Retinal pigment epithelial cell (primary cell): ENCODE results near the gene SRBD1.

ENCODE experiments used
- DNase-seq: peaks from one replicate; pipeline ENCODE4 v3.0.0-alpha.2; 2010; ENCODE audit warnings: low read depth
- H3K4me3 ChIP-seq: 2 replicates; pipeline ENCODE4 v1.5.1; 2011; ENCODE audit warnings: mild to moderate bottlenecking, low read length, control low read depth, moderate library complexity
- CTCF ChIP-seq: conservative IDR thresholded peaks from 2 replicates; pipeline ENCODE4 v1.5.1; 2011; ENCODE audit warnings: low read depth, low read length, control low read depth, inconsistent platforms

The SRBD1 gene

DNA sequence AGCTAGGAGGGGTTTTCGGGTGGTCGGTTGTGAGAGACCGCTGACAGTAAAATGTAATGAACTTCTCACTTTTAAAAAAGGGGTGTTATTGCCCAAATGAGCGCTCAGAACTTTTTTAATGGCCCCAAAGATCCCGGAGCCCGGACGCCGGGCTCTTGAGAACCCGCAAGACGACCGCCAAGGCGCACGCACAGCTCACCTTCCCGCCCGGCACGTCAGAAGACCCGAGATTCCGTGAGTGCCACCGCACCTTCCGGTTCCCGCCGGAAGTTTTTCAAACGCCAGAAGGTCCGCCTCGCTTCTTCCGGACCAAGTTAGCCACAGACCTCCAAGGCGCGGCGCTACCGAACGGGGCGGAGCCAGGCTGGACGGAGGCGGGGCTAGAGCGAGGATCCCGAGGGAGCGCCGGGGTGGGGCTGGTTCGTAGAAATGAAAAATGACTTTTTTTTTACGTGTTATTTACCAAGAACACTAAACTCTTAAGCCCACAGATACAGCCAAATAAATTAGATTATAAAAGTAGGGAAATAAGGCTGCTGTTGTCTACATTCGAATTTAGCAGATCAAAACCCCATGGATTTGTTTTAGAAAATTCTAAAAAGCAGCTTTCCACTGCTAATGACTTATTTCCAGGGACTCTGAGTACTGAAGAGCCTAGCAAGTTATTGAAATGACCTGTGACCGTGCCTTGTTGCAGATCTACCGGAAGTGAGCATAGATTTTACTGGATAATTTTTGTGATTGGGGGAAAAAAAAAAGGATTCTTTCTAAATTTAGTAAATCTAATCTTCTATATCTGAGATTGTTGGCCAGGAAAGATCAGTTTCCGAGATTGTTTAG lies at the start of gene SRBD1:
TSS of gene SRBD1 (minus strand) at position 248 of the 840 bp plus-strand sequence. CDS start 5,826 bp downstream, outside the sequence.
- peak within 1 kb of the TSS; percentile 91 for H3K4me3 ChIP-seq
- no peak for TF ChIP-seq CTCF
- peak; percentile 76 for DNase-seq

DNA sequence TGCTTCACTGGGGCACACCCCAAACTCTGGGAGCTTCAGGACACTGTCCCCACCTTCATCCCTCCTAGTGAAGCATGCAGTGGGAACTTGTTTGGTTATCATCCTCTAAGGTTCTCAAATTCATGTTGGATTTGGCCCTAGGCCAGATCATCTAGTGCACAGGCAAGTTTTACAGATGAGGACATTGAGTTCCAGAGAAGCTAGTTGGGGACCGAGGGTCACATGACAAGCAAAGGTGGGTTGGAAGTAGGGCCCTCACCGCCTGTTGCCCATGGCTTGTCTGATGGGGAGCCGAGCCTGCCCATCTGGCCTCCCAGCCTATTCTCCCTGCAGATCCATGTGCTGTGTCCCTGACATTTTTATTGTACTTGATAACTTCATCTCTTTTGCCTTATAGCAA lies 43.2 kb upstream of the SRBD1 start:
- TF ChIP-seq CTCF: no peak
- H3K4me3 ChIP-seq: no peak overlapping the region
- no peak for DNase-seq

DNA sequence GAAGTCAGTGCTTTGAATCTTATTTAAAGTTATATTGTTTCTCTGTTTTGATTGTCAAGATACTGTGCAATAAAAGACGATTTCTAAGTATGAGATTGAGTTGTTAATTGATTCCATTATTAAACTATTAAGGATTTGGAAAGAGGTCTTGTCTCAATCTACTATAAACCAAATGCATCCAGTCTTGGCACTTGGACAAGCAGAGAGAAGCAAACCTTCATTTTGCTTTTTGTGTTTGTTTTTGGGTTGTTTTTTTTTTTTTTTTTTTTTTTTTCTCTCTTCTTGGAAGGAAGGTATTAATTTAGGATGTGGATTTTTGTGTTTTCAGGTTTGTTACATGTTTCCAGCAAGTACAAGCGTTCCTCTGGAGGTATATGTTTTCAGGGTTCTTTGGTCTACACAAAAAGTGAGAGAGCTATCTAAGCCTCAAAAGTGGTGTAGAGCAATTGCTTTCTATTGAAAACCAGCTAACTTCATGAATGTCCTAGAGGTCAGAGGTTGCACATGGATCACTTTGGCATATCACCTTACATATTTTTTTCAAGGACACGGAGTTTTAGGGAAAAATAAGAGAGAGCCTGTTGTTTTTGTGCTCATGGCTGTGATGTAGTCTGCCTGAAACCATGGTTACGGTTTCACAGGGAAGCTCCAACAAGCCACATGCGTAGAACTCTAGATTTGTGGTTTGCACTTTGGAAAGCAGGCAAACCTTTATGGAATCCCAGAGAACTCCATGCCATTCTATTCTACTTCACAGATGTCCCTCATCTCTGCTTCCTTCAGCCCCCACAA lies 42.3 kb upstream of the SRBD1 start:
- DNase-seq: no peak
- TF ChIP-seq CTCF: no peak
- no peak overlapping the region for H3K4me3 ChIP-seq

DNA sequence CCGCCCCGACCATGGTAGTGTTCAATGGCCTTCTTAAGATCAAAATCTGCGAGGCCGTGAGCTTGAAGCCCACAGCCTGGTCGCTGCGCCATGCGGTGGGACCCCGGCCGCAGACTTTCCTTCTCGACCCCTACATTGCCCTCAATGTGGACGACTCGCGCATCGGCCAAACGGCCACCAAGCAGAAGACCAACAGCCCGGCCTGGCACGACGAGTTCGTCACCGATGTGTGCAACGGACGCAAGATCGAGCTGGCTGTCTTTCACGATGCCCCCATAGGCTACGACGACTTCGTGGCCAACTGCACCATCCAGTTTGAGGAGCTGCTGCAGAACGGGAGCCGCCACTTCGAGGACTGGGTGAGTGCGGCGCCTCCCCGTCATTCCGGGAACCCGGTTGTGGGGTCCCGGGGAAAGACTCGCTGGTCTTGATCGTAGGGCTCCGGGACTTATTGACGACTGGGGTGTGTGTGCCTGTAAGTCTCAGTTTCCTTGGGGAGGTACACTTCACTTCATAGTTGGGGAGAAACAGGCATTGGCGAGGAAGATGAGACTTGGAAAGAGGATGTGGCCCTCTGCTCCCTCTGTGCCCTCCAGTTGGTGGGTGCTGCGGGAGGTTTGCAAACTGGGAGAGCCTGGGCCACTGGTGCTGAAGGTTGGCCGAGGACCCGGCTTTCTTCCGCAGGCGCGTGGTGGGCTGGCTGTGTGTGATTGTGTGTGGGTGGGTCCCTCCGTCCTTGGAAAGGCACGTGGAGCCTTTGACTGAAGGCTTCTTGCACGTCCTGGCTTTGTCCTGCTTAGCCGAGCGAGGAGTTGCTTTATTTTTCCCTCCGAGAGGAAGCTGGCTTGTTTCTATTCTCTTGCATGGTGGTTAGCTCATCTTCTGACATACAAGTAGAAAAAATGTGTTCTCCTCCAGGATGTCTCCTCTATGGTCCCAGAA lies 41.3 kb upstream of the SRBD1 start:
- peak overlapping the region; percentile 65 for H3K4me3 ChIP-seq
- no peak for DNase-seq
- no peak for TF ChIP-seq CTCF

GRCh38 chr2:45651415-45652089 lies 40.5 kb upstream of the SRBD1 start, which contains the start of gene PRKCE:
Gene PRKCE (plus strand): TSS chr2:45651675.
- DNase-seq: no peak
- no peak for TF ChIP-seq CTCF
- H3K4me3 ChIP-seq: peak within 1 kb of the TSS; percentile 78

GRCh38 chr2:45650851-45651414 lies 39.9 kb upstream of the SRBD1 start:
- DNase-seq: peak; percentile 80
- TF ChIP-seq CTCF: peak; percentile 30
- H3K4me3 ChIP-seq: peak overlapping the region; percentile 78
